ENCODE results near the gene PANX2.

The PANX2 gene

DNA sequence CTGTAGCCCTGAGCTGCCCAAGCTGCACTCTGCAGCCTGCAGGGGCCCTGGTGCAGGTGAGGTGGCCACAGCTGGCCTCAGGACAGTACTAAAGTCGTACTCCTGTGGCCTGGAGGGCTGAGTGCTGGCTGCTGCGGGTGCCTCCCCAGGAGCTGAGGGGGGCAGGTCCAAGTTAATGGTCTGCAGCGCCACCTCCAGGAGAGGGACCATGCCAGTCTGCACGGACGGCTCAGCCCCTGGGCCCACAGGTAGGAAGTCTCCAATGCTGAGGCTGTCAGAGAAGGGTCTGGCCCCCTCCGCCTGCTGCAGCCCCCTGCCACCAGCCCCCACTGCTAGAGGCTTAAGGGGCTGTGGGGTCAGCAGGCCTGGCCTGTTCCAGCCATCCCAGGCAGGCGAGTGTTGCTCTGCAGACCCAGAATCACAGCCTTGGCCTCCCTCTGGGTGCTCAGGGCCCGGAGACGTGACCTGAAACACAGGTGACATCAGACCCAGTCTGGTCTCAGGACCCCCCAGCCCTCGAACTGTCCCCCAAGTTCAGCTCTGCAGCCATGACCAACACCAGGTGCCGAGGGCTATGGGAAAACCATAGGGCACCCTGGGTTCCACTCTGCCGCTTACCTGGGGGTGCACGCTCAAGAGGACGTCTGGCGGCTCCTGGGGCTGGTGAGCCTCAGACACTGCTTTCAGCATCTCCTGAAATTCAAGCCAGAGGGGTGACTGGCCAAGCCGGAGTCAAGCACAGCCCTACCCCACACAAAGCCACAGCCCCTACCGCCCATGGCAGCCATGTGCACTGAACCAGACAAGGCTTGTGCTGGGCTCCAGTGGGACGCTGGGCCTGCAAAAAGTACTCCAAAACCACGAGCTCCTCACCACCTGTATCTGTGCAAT lies 51.1 kb downstream of the PANX2 start:
- in situ Hi-C loops (cut with HindIII; ENCODE audit: low pct_ligation_motif_present, low sequenced_read_pairs): no loop called here
- DNase-seq: no peak
- TF ChIP-seq, protein P1, sequence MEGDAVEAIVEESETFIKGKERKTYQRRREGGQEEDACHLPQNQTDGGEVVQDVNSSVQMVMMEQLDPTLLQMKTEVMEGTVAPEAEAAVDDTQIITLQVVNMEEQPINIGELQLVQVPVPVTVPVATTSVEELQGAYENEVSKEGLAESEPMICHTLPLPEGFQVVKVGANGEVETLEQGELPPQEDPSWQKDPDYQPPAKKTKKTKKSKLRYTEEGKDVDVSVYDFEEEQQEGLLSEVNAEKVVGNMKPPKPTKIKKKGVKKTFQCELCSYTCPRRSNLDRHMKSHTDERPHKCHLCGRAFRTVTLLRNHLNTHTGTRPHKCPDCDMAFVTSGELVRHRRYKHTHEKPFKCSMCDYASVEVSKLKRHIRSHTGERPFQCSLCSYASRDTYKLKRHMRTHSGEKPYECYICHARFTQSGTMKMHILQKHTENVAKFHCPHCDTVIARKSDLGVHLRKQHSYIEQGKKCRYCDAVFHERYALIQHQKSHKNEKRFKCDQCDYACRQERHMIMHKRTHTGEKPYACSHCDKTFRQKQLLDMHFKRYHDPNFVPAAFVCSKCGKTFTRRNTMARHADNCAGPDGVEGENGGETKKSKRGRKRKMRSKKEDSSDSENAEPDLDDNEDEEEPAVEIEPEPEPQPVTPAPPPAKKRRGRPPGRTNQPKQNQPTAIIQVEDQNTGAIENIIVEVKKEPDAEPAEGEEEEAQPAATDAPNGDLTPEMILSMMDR (IDR thresholded peaks at IDR 0.05; ENCODE audit: low read depth, low read length, missing control alignments): no peak

DNA sequence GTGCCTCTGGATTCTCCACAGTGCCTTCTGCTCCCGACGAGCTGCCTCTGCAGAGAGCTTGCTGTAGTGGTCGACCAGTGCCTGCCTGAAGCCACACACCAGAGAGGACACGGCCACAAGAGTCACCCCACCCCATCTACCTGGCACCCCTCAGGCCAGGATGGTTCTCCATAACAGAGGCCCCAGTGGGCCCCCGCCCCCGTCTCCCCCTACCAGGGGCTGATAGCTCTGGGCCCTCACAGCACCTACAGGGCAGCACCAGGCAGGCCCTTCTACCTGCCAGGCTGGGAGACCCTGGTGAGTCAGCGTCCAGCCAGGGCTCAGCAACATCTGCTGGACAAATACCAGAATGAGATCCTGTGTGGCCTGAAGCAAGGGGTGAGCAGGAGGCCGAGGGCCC lies 52.0 kb downstream of the PANX2 start:
- Histone ChIP-seq H3K27ac (no peak overlapping the region), H3K27me3 (replicated peaks) (no peaks in the 10 kb centered on the region), H3K36me3 (replicated peaks) (peaks cover 70% of the 10 kb centered on the region), H3K4me3 (ENCODE audit: low read depth, low read length) (no peak overlapping the region)
- in situ Hi-C loops (cut with HindIII; ENCODE audit: low pct_ligation_motif_present, low sequenced_read_pairs): no loop called here
- DNase-seq: no peak
- TF ChIP-seq, protein P1 (IDR thresholded peaks at IDR 0.05; ENCODE audit: low read depth, low read length, missing control alignments): no peak

More for the DNA sequence above, 51.1 kb downstream of the PANX2 start:
- Histone ChIP-seq H3K36me3 (replicated peaks) (peaks cover 75% of the 10 kb centered on the region), H3K4me3 (ENCODE audit: low read depth, low read length) (no peak overlapping the region), H3K27ac (no peak overlapping the region), H3K27me3 (replicated peaks) (no peaks in the 10 kb centered on the region)

DNA sequence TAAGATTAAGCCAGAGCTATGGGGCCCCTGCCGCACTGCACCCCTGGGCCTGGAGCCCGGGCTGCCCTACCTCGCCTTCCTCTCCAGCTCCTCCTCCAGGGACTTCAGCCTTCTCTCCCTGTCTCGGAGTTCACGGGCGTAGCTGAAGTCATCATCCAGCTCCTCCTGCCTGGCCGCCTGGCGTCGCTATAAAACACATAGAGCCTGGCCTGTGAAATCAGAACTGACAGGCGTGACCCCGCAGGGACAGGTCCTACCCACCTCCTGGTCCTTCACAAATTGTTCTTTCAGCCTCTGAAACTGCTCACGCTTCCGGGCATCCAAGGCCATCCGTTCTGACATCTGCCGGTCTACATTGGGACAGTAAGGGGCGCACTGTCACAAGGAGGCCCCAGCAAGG lies 53.5 kb downstream of the PANX2 start:
- H3K27ac ChIP-seq: no peak overlapping the region
- DNase-seq: no peak
- in situ Hi-C loops (cut with HindIII; ENCODE audit: low pct_ligation_motif_present, low sequenced_read_pairs): no loop called here
- TF ChIP-seq, protein P1 (IDR thresholded peaks at IDR 0.05; ENCODE audit: low read depth, low read length, missing control alignments): no peak
- H3K36me3 ChIP-seq (replicated peaks): peaks cover 60% of the 10 kb centered on the region
- no peaks in the 10 kb centered on the region for H3K27me3 ChIP-seq (replicated peaks)
- H3K4me3 ChIP-seq (ENCODE audit: low read depth, low read length): no peak overlapping the region

DNA sequence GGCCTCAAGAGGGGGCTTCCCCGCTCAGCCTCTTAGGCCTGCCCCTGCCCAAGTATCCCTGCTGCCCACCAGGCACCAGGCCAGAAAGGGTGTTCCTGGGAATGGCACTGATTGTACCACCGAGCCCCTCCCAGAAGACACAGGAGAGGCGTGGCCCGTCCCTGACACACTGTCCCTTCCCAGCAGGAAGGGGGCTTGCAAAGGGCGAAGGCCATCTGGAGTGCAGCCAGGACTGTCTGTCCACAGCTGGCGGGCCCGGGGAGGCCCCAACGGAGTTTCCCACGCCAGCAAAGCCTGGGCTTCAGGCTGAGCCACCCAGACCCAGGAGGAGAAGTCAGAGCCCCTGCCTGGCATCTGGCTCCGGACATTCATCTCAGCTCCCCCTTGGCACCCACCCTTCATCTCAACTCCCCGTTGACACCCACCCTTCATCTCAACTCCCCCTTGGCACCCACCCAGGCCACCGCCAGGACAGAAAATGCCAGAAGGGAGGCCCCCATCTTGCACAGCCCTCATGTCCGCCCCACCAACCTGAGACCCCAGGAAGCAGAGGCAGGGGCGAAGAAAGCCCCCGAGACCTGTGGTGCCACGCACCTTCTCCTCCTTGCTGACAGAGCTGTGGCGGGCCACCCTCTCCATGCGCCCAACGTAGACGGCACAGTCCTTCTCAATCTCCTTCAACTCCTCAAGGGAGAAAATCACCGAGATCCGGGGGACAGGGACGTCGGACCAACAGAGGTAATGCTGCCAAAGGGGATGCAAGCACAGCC lies 54.9 kb downstream of the PANX2 start:
- TF ChIP-seq, protein P1 (IDR thresholded peaks at IDR 0.05; ENCODE audit: low read depth, low read length, missing control alignments): no peak
- no peak overlapping the region for H3K27ac ChIP-seq
- no peak overlapping the region for H3K4me3 ChIP-seq (ENCODE audit: low read depth, low read length)
- in situ Hi-C loops (cut with HindIII; ENCODE audit: low pct_ligation_motif_present, low sequenced_read_pairs): no loop called here
- H3K27me3 ChIP-seq (replicated peaks): no peaks in the 10 kb centered on the region
- no peak for DNase-seq
- peaks cover 53% of the 10 kb centered on the region for H3K36me3 ChIP-seq (replicated peaks)

DNA sequence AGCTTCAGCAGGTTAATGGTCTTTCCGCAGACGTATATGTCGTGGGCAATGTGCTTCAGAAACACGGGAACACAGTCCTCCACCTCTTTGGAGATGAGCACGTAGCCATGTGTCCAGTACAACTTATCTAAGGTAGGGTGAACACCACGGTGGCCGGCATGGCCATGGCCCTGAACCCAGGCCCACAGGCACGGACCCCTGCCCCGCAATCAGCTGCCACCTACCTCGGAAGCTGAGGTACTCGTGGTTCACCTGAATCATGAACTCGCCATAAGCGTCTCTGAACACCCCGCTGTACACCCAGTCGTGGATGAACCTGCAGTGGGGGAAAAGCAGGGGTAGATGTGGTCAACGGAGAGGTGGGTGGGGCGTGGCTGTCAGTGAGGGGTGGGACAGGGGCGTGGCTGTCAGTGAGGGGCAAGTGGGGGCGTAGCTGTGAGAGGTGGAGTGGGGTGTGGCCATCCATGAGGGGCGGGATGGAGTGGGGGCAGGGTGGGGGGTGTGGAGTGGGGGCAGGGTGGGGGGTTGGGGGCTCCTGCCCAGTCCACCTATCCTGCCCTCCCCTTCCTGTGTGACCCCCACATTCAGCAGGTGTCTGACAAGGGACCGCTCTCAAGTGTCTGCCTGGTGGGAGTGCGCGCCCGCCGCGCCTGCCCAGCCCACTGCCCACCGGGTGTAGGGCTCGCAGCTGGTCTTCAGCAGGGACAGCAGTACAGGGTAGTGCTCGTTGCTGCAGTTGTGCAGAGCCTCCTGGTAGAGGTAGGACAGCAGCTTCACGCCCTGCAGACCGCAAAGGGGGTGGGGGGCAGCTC lies 55.7 kb downstream of the PANX2 start:
- TF ChIP-seq, protein P1 (IDR thresholded peaks at IDR 0.05; ENCODE audit: low read depth, low read length, missing control alignments): no peak
- Histone ChIP-seq H3K4me3 (ENCODE audit: low read depth, low read length) (no peak overlapping the region), H3K27ac (no peak overlapping the region), H3K27me3 (replicated peaks) (no peaks in the 10 kb centered on the region), H3K36me3 (replicated peaks) (peaks cover 49% of the 10 kb centered on the region)
- no peak for DNase-seq
- in situ Hi-C loops (cut with HindIII; ENCODE audit: low pct_ligation_motif_present, low sequenced_read_pairs): no loop called here
